Stimulated activated memory B cell treated with anti-CD40 and anti-IgM and Interleukin-4, amounts not matched to agents 10 μg/mL and 1 μg/mL and 100 μg/mL, for 72 hours (primary cell): ENCODE data around the gene FAM219A.
"Not testable (repeated sequence)": the region's sequence is repeated elsewhere in the genome, so short reads cannot be mapped to it uniquely, and the experiment has no call there.

Experiments used
- ATAC-seq: fragments of 150-1000 bp; cut with Tn5 transposase; 2 replicates; pipeline ENCODE4 v1.10.0; 2021
- H3K27ac Mint-ChIP-seq: one replicate; pipeline ENCODE4 v1.8.0; 2022; ENCODE audit warnings: mild to moderate bottlenecking, mixed read lengths
- H3K27me3 Mint-ChIP-seq: one replicate; pipeline ENCODE4 v1.8.0; 2022; ENCODE audit warnings: mixed read lengths
- H3K36me3 Mint-ChIP-seq: one replicate; pipeline ENCODE4 v1.8.0; 2022; ENCODE audit warnings: mixed read lengths
- H3K4me1 Mint-ChIP-seq: one replicate; pipeline ENCODE4 v1.8.0; 2022; ENCODE audit warnings: mixed read lengths
- H3K4me3 Mint-ChIP-seq: one replicate; pipeline ENCODE4 v1.8.0; 2022; ENCODE audit warnings: mild to moderate bottlenecking, moderate library complexity, mixed read lengths
- H3K9me3 Mint-ChIP-seq: one replicate; pipeline ENCODE4 v1.8.0; 2022; ENCODE audit warnings: mixed read lengths

FAM219A gene

GRCh38 chr9:34493972-34494535, 35.7 kb upstream of the FAM219A start:
- peaks cover 52% of the 10 kb centered on the region for H3K27me3 Mint-ChIP-seq
- H3K9me3 Mint-ChIP-seq = no peaks in the 10 kb centered on the region
- H3K4me1 Mint-ChIP-seq = no peaks in the 10 kb centered on the region
- no peak for ATAC-seq
- no peak overlapping the region for H3K4me3 Mint-ChIP-seq
- no peak overlapping the region for H3K27ac Mint-ChIP-seq
- H3K36me3 Mint-ChIP-seq = no peaks in the 10 kb centered on the region

- Mint-ChIP-seq H3K9me3 (no peaks in the 10 kb centered on the region), H3K36me3 (no peaks in the 10 kb centered on the region), H3K27me3 (peaks cover 69% of the 10 kb centered on the region), H3K27ac (no peak overlapping the region), H3K4me1 (no peaks in the 10 kb centered on the region), H3K4me3 (no peak overlapping the region)
- no peak for ATAC-seq
Measured at GRCh38 chr9:34492051-34492450, 33.7 kb upstream of the FAM219A start.

GRCh38 chr9:34491596-34491995, 33.2 kb upstream of the FAM219A start:
- no peak overlapping the region for H3K27ac Mint-ChIP-seq
- H3K36me3 Mint-ChIP-seq = no peaks in the 10 kb centered on the region
- ATAC-seq = no peak
- H3K9me3 Mint-ChIP-seq = no peaks in the 10 kb centered on the region
- peaks cover 69% of the 10 kb centered on the region for H3K27me3 Mint-ChIP-seq
- H3K4me1 Mint-ChIP-seq = peaks cover 3% of the 10 kb centered on the region
- H3K4me3 Mint-ChIP-seq = no peak overlapping the region

- H3K4me3 Mint-ChIP-seq = no peak overlapping the region
- H3K9me3 Mint-ChIP-seq = no peaks in the 10 kb centered on the region
- H3K27me3 Mint-ChIP-seq = peaks cover 69% of the 10 kb centered on the region
- ATAC-seq = peak; percentile 5
- H3K4me1 Mint-ChIP-seq = peaks cover 7% of the 10 kb centered on the region
- no peaks in the 10 kb centered on the region for H3K36me3 Mint-ChIP-seq
- H3K27ac Mint-ChIP-seq = no peak overlapping the region
Measured at GRCh38 chr9:34490760-34491159, 32.4 kb upstream of the FAM219A start.

- Mint-ChIP-seq H3K4me3 (no peak overlapping the region), H3K4me1 (peaks cover 7% of the 10 kb centered on the region), H3K36me3 (no peaks in the 10 kb centered on the region), H3K9me3 (no peaks in the 10 kb centered on the region), H3K27ac (no peak overlapping the region), H3K27me3 (peaks cover 69% of the 10 kb centered on the region)
- ATAC-seq = no peak
Measured at GRCh38 chr9:34490360-34490759, 32.0 kb upstream of the FAM219A start.

GRCh38 chr9:34486572-34486971, 28.2 kb upstream of the FAM219A start:
- ATAC-seq = peak; percentile 56
- Mint-ChIP-seq H3K9me3 (no peaks in the 10 kb centered on the region), H3K36me3 (no peaks in the 10 kb centered on the region), H3K27me3 (peaks cover 42% of the 10 kb centered on the region), H3K27ac (no peak overlapping the region), H3K4me3 (no peak overlapping the region), H3K4me1 (peaks cover 7% of the 10 kb centered on the region)

- H3K27ac Mint-ChIP-seq = no peak overlapping the region
- H3K4me3 Mint-ChIP-seq = no peak overlapping the region
- no peaks in the 10 kb centered on the region for H3K9me3 Mint-ChIP-seq
- no peaks in the 10 kb centered on the region for H3K36me3 Mint-ChIP-seq
- H3K27me3 Mint-ChIP-seq = peaks cover 35% of the 10 kb centered on the region
- no peak for ATAC-seq
- H3K4me1 Mint-ChIP-seq = peaks cover 7% of the 10 kb centered on the region
Measured at GRCh38 chr9:34485822-34486221, 27.5 kb upstream of the FAM219A start.

GRCh38 chr9:34484678-34485077, 26.3 kb upstream of the FAM219A start:
- no peak for ATAC-seq
- Mint-ChIP-seq H3K27ac (no peak overlapping the region), H3K4me3 (no peak overlapping the region), H3K9me3 (no peaks in the 10 kb centered on the region), H3K27me3 (peaks cover 23% of the 10 kb centered on the region), H3K4me1 (peaks cover 7% of the 10 kb centered on the region), H3K36me3 (no peaks in the 10 kb centered on the region)

GRCh38 chr9:34482746-34483145, 24.4 kb upstream of the FAM219A start:
- H3K9me3 Mint-ChIP-seq, H3K4me3 Mint-ChIP-seq, H3K27ac Mint-ChIP-seq, H3K36me3 Mint-ChIP-seq, H3K4me1 Mint-ChIP-seq, ATAC-seq, H3K27me3 Mint-ChIP-seq: not testable (repeated sequence)

- H3K4me1 Mint-ChIP-seq, ATAC-seq, H3K27ac Mint-ChIP-seq, H3K4me3 Mint-ChIP-seq, H3K9me3 Mint-ChIP-seq, H3K36me3 Mint-ChIP-seq: not testable (repeated sequence)
- peaks cover 13% of the 10 kb centered on the region for H3K27me3 Mint-ChIP-seq
Measured at GRCh38 chr9:34481620-34482019, 23.2 kb upstream of the FAM219A start.

GRCh38 chr9:34479431-34479866, 21.1 kb upstream of the FAM219A start:
- Mint-ChIP-seq H3K36me3 (no peaks in the 10 kb centered on the region), H3K4me1 (no peaks in the 10 kb centered on the region), H3K4me3 (no peak overlapping the region), H3K9me3 (no peaks in the 10 kb centered on the region), H3K27me3 (peaks cover 20% of the 10 kb centered on the region), H3K27ac (no peak overlapping the region)
- no peak for ATAC-seq

GRCh38 chr9:34477541-34477940, 19.2 kb upstream of the FAM219A start:
- no peaks in the 10 kb centered on the region for H3K9me3 Mint-ChIP-seq
- H3K4me1 Mint-ChIP-seq = no peaks in the 10 kb centered on the region
- ATAC-seq = no peak
- no peak overlapping the region for H3K27ac Mint-ChIP-seq
- no peaks in the 10 kb centered on the region for H3K36me3 Mint-ChIP-seq
- peaks cover 20% of the 10 kb centered on the region for H3K27me3 Mint-ChIP-seq
- no peak overlapping the region for H3K4me3 Mint-ChIP-seq

GRCh38 chr9:34475097-34475496, 16.7 kb upstream of the FAM219A start:
- no peak for ATAC-seq
- no peaks in the 10 kb centered on the region for H3K9me3 Mint-ChIP-seq
- peaks cover 20% of the 10 kb centered on the region for H3K27me3 Mint-ChIP-seq
- H3K27ac Mint-ChIP-seq = no peak overlapping the region
- H3K4me3 Mint-ChIP-seq = no peak overlapping the region
- no peaks in the 10 kb centered on the region for H3K4me1 Mint-ChIP-seq
- H3K36me3 Mint-ChIP-seq = no peaks in the 10 kb centered on the region

- H3K4me1 Mint-ChIP-seq = no peaks in the 10 kb centered on the region
- no peaks in the 10 kb centered on the region for H3K27me3 Mint-ChIP-seq
- no peaks in the 10 kb centered on the region for H3K9me3 Mint-ChIP-seq
- H3K4me3 Mint-ChIP-seq = no peak overlapping the region
- no peak overlapping the region for H3K27ac Mint-ChIP-seq
- H3K36me3 Mint-ChIP-seq = no peaks in the 10 kb centered on the region
- no peak for ATAC-seq
Measured at GRCh38 chr9:34465468-34465867, 7.1 kb upstream of the FAM219A start.

- no peak overlapping the region for H3K4me3 Mint-ChIP-seq
- no peak for ATAC-seq
- H3K27me3 Mint-ChIP-seq = peaks cover 2% of the 10 kb centered on the region
- peaks cover 6% of the 10 kb centered on the region for H3K4me1 Mint-ChIP-seq
- H3K27ac Mint-ChIP-seq = no peak overlapping the region
- no peaks in the 10 kb centered on the region for H3K36me3 Mint-ChIP-seq
- no peaks in the 10 kb centered on the region for H3K9me3 Mint-ChIP-seq
Measured at GRCh38 chr9:34464571-34464970, 6.2 kb upstream of the FAM219A start.

- Mint-ChIP-seq H3K27me3 (peaks cover 9% of the 10 kb centered on the region), H3K4me1 (peaks cover 14% of the 10 kb centered on the region), H3K36me3 (no peaks in the 10 kb centered on the region), H3K4me3 (no peak overlapping the region), H3K9me3 (no peaks in the 10 kb centered on the region), H3K27ac (no peak overlapping the region)
- ATAC-seq = no peak
Measured at GRCh38 chr9:34463901-34464232, 5.5 kb upstream of the FAM219A start.
